Esophagus muscularis mucosa (tissue), 4 donors: ENCODE results near the gene SMTN. TPM values are rescaled to one million over a fixed set of nuclear protein-coding genes. Genes with fewer than 3 reads are reported as not detected.
A peak's percentile ranks its signal among the peaks of the same experiment; 100 is the strongest.
"Not testable (repeated sequence)": the region's sequence is repeated elsewhere in the genome, so short reads cannot be mapped to it uniquely, and the experiment has no call there.

Experiments used
- DNase-seq: peaks from one replicate; pipeline ENCODE4 v3.0.0-alpha.2; 2017; ENCODE audit errors: extremely low spot score
- H3K27ac ChIP-seq, 4 donors: fragments of 200-600 bp; sonication (generic); replicated peaks in 1 of 4; 1 replicate in 3 of 4; 2 replicates in 1 of 4; pipeline ENCODE4 v1.5.1; 2016 to 2019; ENCODE audit warnings: mild to moderate bottlenecking in 1 of 4
- H3K27me3 ChIP-seq, 4 donors: fragments of 200-600 bp; sonication (generic); one replicate each; pipeline versions ENCODE4 v1.5.1 to v1.6.0; 2016 to 2019
- H3K36me3 ChIP-seq, 4 donors: fragments of 200-600 bp; sonication (generic); one replicate each; pipeline ENCODE4 v1.5.1; 2016 to 2019
- H3K4me1 ChIP-seq, 4 donors: fragments of 200-600 bp; sonication (generic); one replicate each; pipeline ENCODE4 v1.5.1; 2016 to 2019
- H3K4me3 ChIP-seq, 4 donors: fragments of 200-600 bp; sonication (generic); 1 replicate in 2 of 4; 2 replicates in 2 of 4; pipeline ENCODE4 v1.5.1; 2016 to 2019; ENCODE audit warnings: mild to moderate bottlenecking in 4 of 4, moderate library complexity in 1 of 4
- H3K9me3 ChIP-seq, 4 donors: fragments of 200-600 bp; sonication (generic); 1 replicate in 3 of 4; 2 replicates in 1 of 4; pipeline ENCODE4 v1.5.1; 2016 to 2019
- CTCF ChIP-seq, 3 experiments: fragments of 200-600 bp in 2 of 3; fragments of 450-650 bp in 1 of 3; sonication (generic) in 2 of 3; IDR thresholded peaks; one replicate each; pipeline ENCODE4 v1.5.1; 2017 to 2019; ENCODE audit warnings: antibody characterized with exemption in 3 of 3, mild to moderate bottlenecking in 2 of 3, moderate library complexity in 1 of 3
- EP300 ChIP-seq: sonication (generic); formaldehyde crosslinking; IDR thresholded peaks from one replicate; pipeline ENCODE4 v1.6.1; 2017; ENCODE audit warnings: antibody characterized with exemption
- POLR2A ChIP-seq: fragments of 450-650 bp; IDR thresholded peaks from one replicate; pipeline ENCODE4 v1.6.1; 2017; ENCODE audit warnings: antibody characterized with exemption, moderate library complexity, mild to moderate bottlenecking, low read depth
- POLR2AphosphoS5 ChIP-seq, 2 donors: sonication (generic); formaldehyde crosslinking; IDR thresholded peaks; one replicate each; pipeline ENCODE4 v1.6.1; 2017; ENCODE audit warnings: antibody characterized with exemption in 2 of 2
- WGBS: methylation state at CpG from one replicate; pipeline ENCODE4 v1.1.5; 2018; 5-methylcytosine and 5-hydroxymethylcytosine counted together
- intact Hi-C: fragments of 100-400 bp; cut with DNase I; formaldehyde crosslinking; loops from one replicate; pipeline ENCODE4 v1.15.1; 2023
- total RNA-seq, 4 donors: library from RNA; depleted of rRNA; stranded (reverse); fragments of >200 nt; gene quantifications; one replicate each; pipeline versions ENCODE4 v1.1.0 to v1.2.1, GENCODE V29; 2016

The SMTN gene
- total RNA-seq, 4 donors from 2014 or later, result 1,154 to 1,495 (median 1,416) TPM

- H3K27me3 ChIP-seq, result no peaks in the 10 kb centered on the region
- TF ChIP-seq EP300 (no peak), POLR2A (no peak), POLR2AphosphoS5 (IDR thresholded peaks at IDR 0.05) (no peak), CTCF (IDR thresholded peaks at IDR 0.05) (no peak)
- intact Hi-C loops, result no loop called here
- H3K36me3 ChIP-seq, result no peaks in the 10 kb centered on the region
- DNase-seq, result no peak
- H3K4me3 ChIP-seq, result no peak overlapping the region
- WGBS, result 91% methylated on average over 6 of the region's 6 CpGs
- no peaks in the 10 kb centered on the region for H3K9me3 ChIP-seq
- no peaks in the 10 kb centered on the region for H3K4me1 ChIP-seq
- no peak overlapping the region for H3K27ac ChIP-seq
Measured at GRCh38 chr22:31064369-31064768, 16.7 kb upstream of the SMTN start.

GRCh38 chr22:31068970-31069369 lies 12.1 kb upstream of the SMTN start:
- DNase-seq, result no peak
- Histone ChIP-seq H3K27me3 (no peaks in the 10 kb centered on the region), H3K36me3 (no peaks in the 10 kb centered on the region), H3K9me3 (no peaks in the 10 kb centered on the region), H3K27ac (no peak overlapping the region), H3K4me3 (no peak overlapping the region), H3K4me1 (no peaks in the 10 kb centered on the region)
- 94% methylated on average over 10 of the region's 11 CpGs for WGBS
- TF ChIP-seq EP300, result no peak
- intact Hi-C loops, result no loop called here

GRCh38 chr22:31069691-31070314 lies 11.3 kb upstream of the SMTN start:
- H3K27me3 ChIP-seq, H3K4me3 ChIP-seq, H3K27ac ChIP-seq, H3K9me3 ChIP-seq, H3K4me1 ChIP-seq, H3K36me3 ChIP-seq, intact Hi-C loops, DNase-seq: not testable (repeated sequence)
- 89% methylated on average over 6 of the region's 6 CpGs for WGBS

GRCh38 chr22:31073125-31073524 lies 8.0 kb upstream of the SMTN start:
- H3K36me3 ChIP-seq, H3K4me3 ChIP-seq, DNase-seq, H3K27ac ChIP-seq, H3K27me3 ChIP-seq, H3K9me3 ChIP-seq, intact Hi-C loops: not testable (repeated sequence)
- peaks cover 10 to 15% (median 13%) of the 10 kb centered on the region in 4 donors for H3K4me1 ChIP-seq
- TF ChIP-seq POLR2AphosphoS5 (IDR thresholded peaks at IDR 0.05), result peak in 1 of 2 donors; percentile 9
- 82% methylated on average over 9 of the region's 9 CpGs for WGBS

- H3K27me3 ChIP-seq, H3K9me3 ChIP-seq, H3K36me3 ChIP-seq, H3K4me3 ChIP-seq, H3K27ac ChIP-seq, DNase-seq, intact Hi-C loops: not testable (repeated sequence)
- peaks cover 10 to 15% (median 13%) of the 10 kb centered on the region in 4 donors for H3K4me1 ChIP-seq
- WGBS, result 93% methylated on average over 4 of the region's 5 CpGs
Measured at GRCh38 chr22:31073545-31074145, 7.5 kb upstream of the SMTN start.

GRCh38 chr22:31075961-31076360 lies 5.2 kb upstream of the SMTN start:
- TF ChIP-seq CTCF (IDR thresholded peaks at IDR 0.05) (no peak), POLR2A (no peak), POLR2AphosphoS5 (IDR thresholded peaks at IDR 0.05) (peak; percentile 47 to 59), EP300 (no peak)
- H3K9me3 ChIP-seq, result no peaks in the 10 kb centered on the region
- H3K27me3 ChIP-seq, result no peaks in the 10 kb centered on the region
- intact Hi-C loops, result no loop called here
- H3K27ac ChIP-seq, result peak overlapping the region; percentile 67 to 81 (median 72)
- no peak overlapping the region for H3K4me3 ChIP-seq
- no peak for DNase-seq
- no peaks in the 10 kb centered on the region for H3K36me3 ChIP-seq
- WGBS, result 21% methylated on average over 10 of the region's 15 CpGs
- peaks cover 17 to 24% (median 20%) of the 10 kb centered on the region in 4 donors for H3K4me1 ChIP-seq

GRCh38 chr22:31077681-31078080 lies 3.4 kb upstream of the SMTN start:
- no peak for DNase-seq
- Histone ChIP-seq H3K4me1 (peaks cover 20 to 35% (median 31%) of the 10 kb centered on the region in 4 donors), H3K27me3 (no peaks in the 10 kb centered on the region), H3K27ac (no peak overlapping the region), H3K4me3 (no peak overlapping the region), H3K36me3 (peaks cover 0 to under 1% (median 0%) of the 10 kb centered on the region in 4 donors), H3K9me3 (no peaks in the 10 kb centered on the region)
- 91% methylated on average over 6 of the region's 6 CpGs for WGBS
- TF ChIP-seq POLR2A (no peak), CTCF (IDR thresholded peaks at IDR 0.05) (no peak), EP300 (no peak), POLR2AphosphoS5 (IDR thresholded peaks at IDR 0.05) (no peak)
- intact Hi-C loops, result no loop called here

- H3K36me3 ChIP-seq, H3K27ac ChIP-seq, intact Hi-C loops, H3K27me3 ChIP-seq, H3K9me3 ChIP-seq, H3K4me3 ChIP-seq, DNase-seq: not testable (repeated sequence)
- peaks cover 27 to 43% (median 38%) of the 10 kb centered on the region in 4 donors for H3K4me1 ChIP-seq
- 91% methylated on average over 2 of the region's 2 CpGs for WGBS
Measured at GRCh38 chr22:31078389-31078788, 2.7 kb upstream of the SMTN start.
